HepG2 (cell line): ENCODE results near the gene ALG9. TPM values are rescaled to one million over a fixed set of nuclear protein-coding genes. Genes with fewer than 3 reads are reported as not detected.

Source experiments
- ATAD3A ChIP-seq: sonication (generic); formaldehyde crosslinking; IDR thresholded peaks from 2 replicates; pipeline ENCODE4 v1.4.0; 2020; ENCODE audit warnings: missing genetic modification reagents
- DPF2 ChIP-seq: sonication (generic); formaldehyde crosslinking; IDR thresholded peaks from 2 replicates; pipeline ENCODE4 v1.4.0; 2020; ENCODE audit warnings: mild to moderate bottlenecking, low read depth, missing genetic modification reagents, borderline replicate concordance
- EHMT2 ChIP-seq: fragments of 200-600 bp; sonication (generic); IDR thresholded peaks from 2 replicates; pipeline ENCODE4 v1.7.0; 2017; ENCODE audit warnings: antibody characterized with exemption, low read depth, low read length, borderline replicate concordance
- KLF13 ChIP-seq: sonication (generic); formaldehyde crosslinking; IDR thresholded peaks from 2 replicates; pipeline ENCODE4 v1.4.0; 2020; ENCODE audit warnings: mild to moderate bottlenecking, missing genetic modification reagents
- NFRKB ChIP-seq: fragments of 450-650 bp; IDR thresholded peaks from 2 replicates; pipeline ENCODE4 v1.6.1; 2017
- RELA ChIP-seq: sonication (generic); formaldehyde crosslinking; IDR thresholded peaks from 2 replicates; pipeline ENCODE4 v1.4.0; 2020; ENCODE audit warnings: missing genetic modification reagents
- RXRB ChIP-seq: IDR thresholded peaks from 2 replicates; pipeline ENCODE4 v1.6.1; 2016; ENCODE audit warnings: borderline replicate concordance, missing genetic modification reagents, missing compliant biosample characterization
- SRSF4 ChIP-seq: fragments of 200-400 bp; formaldehyde crosslinking; IDR thresholded peaks from one replicate; pipeline ENCODE4 v1.6.1; 2018; ENCODE audit warnings: mild to moderate bottlenecking, low read depth, low read length, moderate library complexity; ENCODE audit not compliant: poor library complexity, severe bottlenecking
- ZMYM4 ChIP-seq: sonication (generic); formaldehyde crosslinking; IDR thresholded peaks from 2 replicates; pipeline ENCODE4 v1.8.1; 2023; ENCODE audit warnings: mild to moderate bottlenecking, missing genetic modification reagents
- ZNF329 ChIP-seq: sonication (generic); formaldehyde crosslinking; IDR thresholded peaks from 2 replicates; pipeline ENCODE4 v1.9.0; 2021; ENCODE audit warnings: low read depth, mild to moderate bottlenecking, missing genetic modification reagents
- ZNF382 ChIP-seq: sonication (generic); formaldehyde crosslinking; IDR thresholded peaks from 2 replicates; pipeline ENCODE4 v1.5.0; 2020; ENCODE audit warnings: missing genetic modification reagents, mild to moderate bottlenecking, borderline replicate concordance
- ZNF460 ChIP-seq: sonication (generic); formaldehyde crosslinking; IDR thresholded peaks from 2 replicates; pipeline ENCODE4 v1.5.1; 2020; ENCODE audit warnings: missing genetic modification reagents, mild to moderate bottlenecking, borderline replicate concordance
- ZNF557 ChIP-seq: sonication (generic); formaldehyde crosslinking; IDR thresholded peaks from 2 replicates; pipeline ENCODE4 v1.4.0; 2020; ENCODE audit warnings: missing genetic modification reagents
- ZNF674 ChIP-seq: sonication (generic); formaldehyde crosslinking; IDR thresholded peaks from 2 replicates; pipeline ENCODE4 v1.5.0; 2020; ENCODE audit warnings: low read depth, mild to moderate bottlenecking, missing genetic modification reagents
- ZNF768 ChIP-seq: sonication (generic); formaldehyde crosslinking; IDR thresholded peaks from 2 replicates; pipeline ENCODE4 v1.4.0; 2020; ENCODE audit warnings: missing genetic modification reagents
- polyA plus RNA-seq, 8 experiments: library from polyadenylated mRNA; depleted of rRNA in 3 of 8; stranded (reverse) in 7 of 8; unstranded in 1 of 8; fragments of >200 nt; fragmentation: Illumina TruSeq in 4 of 8; extraction: Trizol in 4 of 8; gene quantifications; 2 replicates each; pipeline versions ENCODE4 v1.2.1 to v1.2.3, GENCODE V29; 2011 to 2016; ENCODE audit warnings: low read depth in 4 of 8, missing spikeins in 1 of 8, mixed read lengths in 1 of 8; ENCODE audit not compliant: insufficient read depth in 1 of 8
- total RNA-seq, 5 experiments: library from RNA; depleted of rRNA; stranded (reverse); fragments of >200 nt; fragmentation: Illumina TruSeq; extraction: Trizol; gene quantifications; 2 replicates each; pipeline ENCODE4 v1.2.3, GENCODE V29; 2016; ENCODE audit warnings: low read depth in 1 of 5
- TF ChIP-seq, protein P1 (sequence below): sonication (generic); formaldehyde crosslinking; IDR thresholded peaks from 2 replicates; pipeline ENCODE4 v1.5.1; 2020; ENCODE audit warnings: mild to moderate bottlenecking, moderate library complexity, missing genetic modification reagents
- TF ChIP-seq, protein P2 (sequence below): sonication (generic); formaldehyde crosslinking; IDR thresholded peaks from 2 replicates; pipeline ENCODE4 v1.5.1; 2020; ENCODE audit warnings: mild to moderate bottlenecking, missing genetic modification reagents, moderate library complexity
- TF ChIP-seq, protein P3 (sequence below): sonication (generic); formaldehyde crosslinking; IDR thresholded peaks from 2 replicates; pipeline ENCODE4 v1.9.0; 2021; ENCODE audit warnings: missing genetic modification reagents, mild to moderate bottlenecking, borderline replicate concordance
- TF ChIP-seq, protein P4 (sequence below): sonication (generic); formaldehyde crosslinking; IDR thresholded peaks from 2 replicates; pipeline ENCODE4 v1.4.0; 2020; ENCODE audit warnings: missing genetic modification reagents, borderline replicate concordance

The ALG9 gene
- total and polyA plus RNA-seq, 2 of the 13 experiments (the other 11 are each of a cell fraction or from before 2014, with no cell fraction given), result 39.4 to 40.6 TPM

DNA sequence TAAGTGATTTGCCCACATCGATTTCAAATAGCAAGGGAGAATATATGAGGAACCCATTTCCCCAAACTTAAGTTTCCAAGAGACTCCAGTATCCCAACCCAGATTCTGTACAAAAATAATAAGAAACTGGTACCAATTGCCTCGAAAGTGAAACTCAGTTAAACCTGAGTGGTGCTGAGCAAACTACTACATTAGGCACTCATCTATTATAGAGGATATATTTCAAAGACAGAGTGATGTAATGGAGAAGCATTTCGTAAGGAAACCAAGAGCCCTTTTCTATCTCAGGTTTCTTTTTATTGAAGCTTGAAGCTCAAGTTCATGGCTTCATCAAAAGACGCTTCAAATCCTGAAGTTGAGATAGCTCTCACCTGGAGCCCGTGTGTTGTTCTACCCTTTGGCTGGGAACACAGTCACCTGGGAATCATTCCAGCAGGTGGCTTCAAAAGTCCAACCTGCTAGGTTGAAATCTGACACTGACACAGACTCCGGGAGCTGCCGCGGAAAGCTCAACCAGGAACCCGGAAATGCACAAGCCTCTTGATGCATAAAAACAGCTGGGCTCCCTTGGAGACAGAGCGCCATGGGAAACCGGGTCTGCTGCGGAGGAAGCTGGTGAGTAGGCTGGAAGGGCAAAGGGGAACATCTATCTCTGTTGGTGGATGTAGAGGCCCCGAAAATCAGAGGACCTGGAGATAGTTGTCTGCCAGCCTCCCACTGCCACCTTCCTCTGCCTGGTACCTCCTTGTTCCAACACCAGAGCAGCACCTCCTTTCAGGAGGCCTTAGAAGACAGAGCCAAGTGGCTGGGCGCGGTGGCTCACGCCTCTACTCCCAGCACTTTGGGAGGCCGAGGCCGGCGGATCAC, 47.2 kb upstream of the ALG9 start, which contains the start of gene C11orf52 (continued):
- no peak for TF ChIP-seq EHMT2
- TF ChIP-seq, protein P1, sequence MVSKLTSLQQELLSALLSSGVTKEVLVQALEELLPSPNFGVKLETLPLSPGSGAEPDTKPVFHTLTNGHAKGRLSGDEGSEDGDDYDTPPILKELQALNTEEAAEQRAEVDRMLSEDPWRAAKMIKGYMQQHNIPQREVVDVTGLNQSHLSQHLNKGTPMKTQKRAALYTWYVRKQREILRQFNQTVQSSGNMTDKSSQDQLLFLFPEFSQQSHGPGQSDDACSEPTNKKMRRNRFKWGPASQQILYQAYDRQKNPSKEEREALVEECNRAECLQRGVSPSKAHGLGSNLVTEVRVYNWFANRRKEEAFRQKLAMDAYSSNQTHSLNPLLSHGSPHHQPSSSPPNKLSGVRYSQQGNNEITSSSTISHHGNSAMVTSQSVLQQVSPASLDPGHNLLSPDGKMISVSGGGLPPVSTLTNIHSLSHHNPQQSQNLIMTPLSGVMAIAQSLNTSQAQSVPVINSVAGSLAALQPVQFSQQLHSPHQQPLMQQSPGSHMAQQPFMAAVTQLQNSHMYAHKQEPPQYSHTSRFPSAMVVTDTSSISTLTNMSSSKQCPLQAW (CRISPR knock-in tag), result no peak
- TF ChIP-seq ZNF768 (CRISPR knock-in tag), result no peak
- TF ChIP-seq, protein P2, sequence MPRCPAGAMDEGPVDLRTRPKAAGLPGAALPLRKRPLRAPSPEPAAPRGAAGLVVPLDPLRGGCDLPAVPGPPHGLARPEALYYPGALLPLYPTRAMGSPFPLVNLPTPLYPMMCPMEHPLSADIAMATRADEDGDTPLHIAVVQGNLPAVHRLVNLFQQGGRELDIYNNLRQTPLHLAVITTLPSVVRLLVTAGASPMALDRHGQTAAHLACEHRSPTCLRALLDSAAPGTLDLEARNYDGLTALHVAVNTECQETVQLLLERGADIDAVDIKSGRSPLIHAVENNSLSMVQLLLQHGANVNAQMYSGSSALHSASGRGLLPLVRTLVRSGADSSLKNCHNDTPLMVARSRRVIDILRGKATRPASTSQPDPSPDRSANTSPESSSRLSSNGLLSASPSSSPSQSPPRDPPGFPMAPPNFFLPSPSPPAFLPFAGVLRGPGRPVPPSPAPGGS, result 0 out of 2 replicates have a peak, but pooled peaks have one; percentile 41
- no peak; the same call in 1 of the 2 replicates for TF ChIP-seq ZNF460
- TF ChIP-seq ZMYM4, result peak; percentile 74; the same call in 1 of the 2 replicates
- no peak for TF ChIP-seq ZNF557 (CRISPR knock-in tag)
- no peak for TF ChIP-seq ZNF382 (CRISPR knock-in tag)
- TF ChIP-seq, protein P3, sequence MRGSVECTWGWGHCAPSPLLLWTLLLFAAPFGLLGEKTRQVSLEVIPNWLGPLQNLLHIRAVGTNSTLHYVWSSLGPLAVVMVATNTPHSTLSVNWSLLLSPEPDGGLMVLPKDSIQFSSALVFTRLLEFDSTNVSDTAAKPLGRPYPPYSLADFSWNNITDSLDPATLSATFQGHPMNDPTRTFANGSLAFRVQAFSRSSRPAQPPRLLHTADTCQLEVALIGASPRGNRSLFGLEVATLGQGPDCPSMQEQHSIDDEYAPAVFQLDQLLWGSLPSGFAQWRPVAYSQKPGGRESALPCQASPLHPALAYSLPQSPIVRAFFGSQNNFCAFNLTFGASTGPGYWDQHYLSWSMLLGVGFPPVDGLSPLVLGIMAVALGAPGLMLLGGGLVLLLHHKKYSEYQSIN (CRISPR knock-in tag), result no peak
- TF ChIP-seq SRSF4, result no peak
- TF ChIP-seq ATAD3A (CRISPR knock-in tag), result no peak
- TF ChIP-seq KLF13 (CRISPR knock-in tag), result no peak
- TF ChIP-seq DPF2, result no peak
- TF ChIP-seq NFRKB, result no peak
- TF ChIP-seq, protein P4, sequence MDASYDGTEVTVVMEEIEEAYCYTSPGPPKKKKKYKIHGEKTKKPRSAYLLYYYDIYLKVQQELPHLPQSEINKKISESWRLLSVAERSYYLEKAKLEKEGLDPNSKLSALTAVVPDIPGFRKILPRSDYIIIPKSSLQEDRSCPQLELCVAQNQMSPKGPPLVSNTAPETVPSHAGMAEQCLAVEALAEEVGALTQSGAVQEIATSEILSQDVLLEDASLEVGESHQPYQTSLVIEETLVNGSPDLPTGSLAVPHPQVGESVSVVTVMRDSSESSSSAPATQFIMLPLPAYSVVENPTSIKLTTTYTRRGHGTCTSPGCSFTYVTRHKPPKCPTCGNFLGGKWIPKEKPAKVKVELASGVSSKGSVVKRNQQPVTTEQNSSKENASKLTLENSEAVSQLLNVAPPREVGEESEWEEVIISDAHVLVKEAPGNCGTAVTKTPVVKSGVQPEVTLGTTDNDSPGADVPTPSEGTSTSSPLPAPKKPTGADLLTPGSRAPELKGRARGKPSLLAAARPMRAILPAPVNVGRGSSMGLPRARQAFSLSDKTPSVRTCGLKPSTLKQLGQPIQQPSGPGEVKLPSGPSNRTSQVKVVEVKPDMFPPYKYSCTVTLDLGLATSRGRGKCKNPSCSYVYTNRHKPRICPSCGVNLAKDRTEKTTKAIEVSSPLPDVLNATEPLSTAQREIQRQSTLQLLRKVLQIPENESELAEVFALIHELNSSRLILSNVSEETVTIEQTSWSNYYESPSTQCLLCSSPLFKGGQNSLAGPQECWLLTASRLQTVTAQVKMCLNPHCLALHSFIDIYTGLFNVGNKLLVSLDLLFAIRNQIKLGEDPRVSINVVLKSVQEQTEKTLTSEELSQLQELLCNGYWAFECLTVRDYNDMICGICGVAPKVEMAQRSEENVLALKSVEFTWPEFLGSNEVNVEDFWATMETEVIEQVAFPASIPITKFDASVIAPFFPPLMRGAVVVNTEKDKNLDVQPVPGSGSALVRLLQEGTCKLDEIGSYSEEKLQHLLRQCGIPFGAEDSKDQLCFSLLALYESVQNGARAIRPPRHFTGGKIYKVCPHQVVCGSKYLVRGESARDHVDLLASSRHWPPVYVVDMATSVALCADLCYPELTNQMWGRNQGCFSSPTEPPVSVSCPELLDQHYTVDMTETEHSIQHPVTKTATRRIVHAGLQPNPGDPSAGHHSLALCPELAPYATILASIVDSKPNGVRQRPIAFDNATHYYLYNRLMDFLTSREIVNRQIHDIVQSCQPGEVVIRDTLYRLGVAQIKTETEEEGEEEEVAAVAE (CRISPR knock-in tag), result no peak
- TF ChIP-seq RXRB (CRISPR knock-in tag), result peak; percentile 45; the same call in 1 of the 2 replicates
- no peak for TF ChIP-seq ZNF329 (CRISPR knock-in tag)
- no peak for TF ChIP-seq ZNF674
- TF ChIP-seq RELA (CRISPR knock-in tag), result no peak
